ENCODE results near the gene RBL2. TPM values are rescaled to one million over a fixed set of nuclear protein-coding genes. Genes with fewer than 3 reads are reported as not detected.
A peak's percentile ranks its signal among the peaks of the same experiment; 100 is the strongest.
"Not testable (repeated sequence)": the region's sequence is repeated elsewhere in the genome, so short reads cannot be mapped to it uniquely, and the experiment has no call there.

RBL2 gene
- total RNA-seq (100 to 1,000 TPM; 102 TPM), total RNA-seq (63.5 to 1,006 (median 386) reads per million in 172 experiments)
- 329 TPM for polyA plus RNA-seq (2013, experiment 1 of 2)
- 386 TPM for polyA plus RNA-seq (2013, experiment 2 of 2)

GRCh38 chr16:53434377-53435065, at the start of gene RBL2:
Gene RBL2, plus strand, starts transcription at chr16:53434471. Its CDS starts 86 bp downstream, at chr16:53434557.
- peaks cover 12% of the 10 kb centered on the region for H3K36me3 ChIP-seq (ENCODE audit: insufficient read depth, low read length)
- ChIA-PET POLR2A (interaction anchor here (0.8 to 8.6 kb wide), 14 partner anchors 10 to 111 kb away, joined by 3 to 436 read pairs (median 4); partner anchors contain the start of gene AKTIP), CTCF (interaction anchor here (0.5 to 3.2 kb wide), 2 partner anchors 24 to 76 kb away, joined by 3 to 13 read pairs; no protein-coding TSS in a partner anchor)
- H3K4me1 ChIP-seq (ENCODE audit: insufficient read depth, low read length) = peaks cover 20% of the 10 kb centered on the region
- no peaks in the 10 kb centered on the region for H3K9me3 ChIP-seq (ENCODE audit: control insufficient read depth in 1 of 2, insufficient read depth in 1 of 2, low read length in 2 of 2)
- peak within 1 kb of the TSS; percentile 88 to 98 for H3K27ac ChIP-seq (ENCODE audit: low read depth in 1 of 2, low read length in 2 of 2)
- peaks cover 49% of the 10 kb centered on the region for H3K36me3 Mint-ChIP-seq (ENCODE audit: low read depth)
- intact Hi-C loops (cut with DNase I, micrococcal nuclease) = loop anchor here (1.0 to 10.0 kb wide), 8 partner anchors 23 to 1500 kb away; partner anchors contain the start of genes AKTIP (in 2 of the 2), FTO (in 1 of the 2), IRX5 (in 1 of the 2) and RPGRIP1L (in 1 of the 2)
- H3K4me3 ChIP-seq (ENCODE audit: low read length) = peak within 1 kb of the TSS; percentile 86
- peaks cover 50% of the 10 kb centered on the region for H3K4me1 Mint-ChIP-seq (ENCODE audit: low read depth)
- H3K27me3 ChIP-seq (ENCODE audit: control insufficient read depth in 1 of 2, insufficient read depth in 2 of 2, low read length in 2 of 2) = no peaks in the 10 kb centered on the region
- peak within 1 kb of the TSS; percentile 96 for H3K4me3 Mint-ChIP-seq
- TF ChIP-seq CTCF (IDR thresholded peaks at IDR 0.05) = no peak
- DNase-seq (peak; percentile 72 to 91 (median 80)), ATAC-seq (ENCODE audit: poor library complexity) (peak; percentile 75)
- peak within 1 kb of the TSS; percentile 96 for H3K27ac Mint-ChIP-seq
- H3K9me3 Mint-ChIP-seq = no peaks in the 10 kb centered on the region
- H3K27me3 Mint-ChIP-seq = no peaks in the 10 kb centered on the region

GRCh38 chr16:53384610-53385009, 49.7 kb upstream of the RBL2 start:
- H3K4me1 ChIP-seq (ENCODE audit: insufficient read depth, low read length); POLR2A ChIA-PET; DNase-seq; intact Hi-C loops (cut with DNase I, micrococcal nuclease); CTCF ChIA-PET; H3K4me3 ChIP-seq (ENCODE audit: low read length); H3K27me3 Mint-ChIP-seq; H3K4me3 Mint-ChIP-seq; ATAC-seq (ENCODE audit: poor library complexity); H3K27ac Mint-ChIP-seq; H3K27ac ChIP-seq (ENCODE audit: low read depth in 1 of 2, low read length in 2 of 2); H3K27me3 ChIP-seq (ENCODE audit: control insufficient read depth in 1 of 2, insufficient read depth in 2 of 2, low read length in 2 of 2); H3K36me3 ChIP-seq (ENCODE audit: insufficient read depth, low read length): not testable (repeated sequence)
- peaks cover 11% of the 10 kb centered on the region for H3K9me3 Mint-ChIP-seq
- H3K9me3 ChIP-seq (ENCODE audit: control insufficient read depth in 1 of 2, insufficient read depth in 1 of 2, low read length in 2 of 2) = peaks cover 14% of the 10 kb centered on the region in 2 experiments
- H3K4me1 Mint-ChIP-seq (ENCODE audit: low read depth) = peaks cover 13% of the 10 kb centered on the region
- peaks cover 80% of the 10 kb centered on the region for H3K36me3 Mint-ChIP-seq (ENCODE audit: low read depth)

DNA sequence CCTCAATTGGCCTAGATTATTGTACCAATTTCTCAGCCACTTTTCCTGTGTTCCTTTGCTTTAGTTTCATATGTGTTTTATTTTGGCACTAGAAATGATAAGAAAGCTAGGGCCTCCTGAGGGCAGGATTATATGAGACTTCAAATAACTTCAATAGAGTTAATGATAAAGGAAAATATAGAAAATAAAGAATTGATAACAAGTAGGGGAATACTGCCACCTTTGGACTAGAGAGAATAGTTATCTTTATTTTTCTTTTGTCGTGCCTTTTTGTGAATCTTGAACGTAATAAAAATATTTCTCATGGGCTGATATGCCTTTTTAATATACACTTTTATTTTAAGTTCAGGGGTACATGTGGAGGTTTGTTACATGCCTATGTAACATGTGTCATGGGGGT, 29.3 kb upstream of the RBL2 start:
- DNase-seq (no peak), ATAC-seq (ENCODE audit: poor library complexity) (no peak)
- POLR2A ChIA-PET = no interaction called here
- Histone ChIP-seq H3K4me3 (ENCODE audit: low read length) (no peak overlapping the region), H3K27me3 (ENCODE audit: control insufficient read depth in 1 of 2, insufficient read depth in 2 of 2, low read length in 2 of 2) (no peaks in the 10 kb centered on the region), H3K9me3 (ENCODE audit: control insufficient read depth in 1 of 2, insufficient read depth in 1 of 2, low read length in 2 of 2) (no peaks in the 10 kb centered on the region), H3K36me3 (ENCODE audit: insufficient read depth, low read length) (no peaks in the 10 kb centered on the region), H3K27ac (ENCODE audit: low read depth in 1 of 2, low read length in 2 of 2) (no peak overlapping the region), H3K4me1 (ENCODE audit: insufficient read depth, low read length) (no peaks in the 10 kb centered on the region)
- H3K36me3 Mint-ChIP-seq (ENCODE audit: low read depth) = no peaks in the 10 kb centered on the region
- H3K27me3 Mint-ChIP-seq = no peaks in the 10 kb centered on the region
- CTCF ChIA-PET = no interaction called here
- intact Hi-C loops (cut with DNase I, micrococcal nuclease) = loop anchor here in 1 of 2 experiments (10.0 kb wide), 1 partner anchor 350 kb away; the partner anchor contains the start of genes CHD9 and CHD9NB
- TF ChIP-seq CTCF (IDR thresholded peaks at IDR 0.05) = no peak
- no peak overlapping the region for H3K4me3 Mint-ChIP-seq
- no peak overlapping the region for H3K27ac Mint-ChIP-seq
- H3K9me3 Mint-ChIP-seq = no peaks in the 10 kb centered on the region
- H3K4me1 Mint-ChIP-seq (ENCODE audit: low read depth) = peaks cover 6% of the 10 kb centered on the region
